GM23338 (cell line): ENCODE measurements around the gene ADCY6. TPM values are rescaled to one million over a fixed set of nuclear protein-coding genes. Genes with fewer than 3 reads are reported as not detected.

Source experiments
- ATAC-seq: fragments of 200-7000 bp; cut with Tn5 transposase; 3 replicates; pipeline ENCODE4 v1.9.1; 2020
- DNase-seq: peaks from one replicate; pipeline ENCODE4 v3.0.0-alpha.2; 2015; ENCODE audit warnings: low spot score
- H2AFZ ChIP-seq: fragments of 200-600 bp; sonication (generic); 2 replicates; pipeline ENCODE4 v1.8.0; 2016; ENCODE audit warnings: antibody characterized with exemption, mild to moderate bottlenecking, moderate library complexity
- H3F3A ChIP-seq: fragments of 200-600 bp; sonication (generic); replicated peaks from 2 replicates; pipeline ENCODE4 v1.8.0; 2017; ENCODE audit warnings: antibody characterized with exemption, mixed run types, low read depth
- H3K27ac ChIP-seq: fragments of 200-600 bp; sonication (generic); 2 replicates; pipeline ENCODE4 v1.6.1; 2016; ENCODE audit warnings: low read depth
- H3K27me3 ChIP-seq: fragments of 200-600 bp; sonication (generic); 2 replicates; pipeline ENCODE4 v1.8.0; 2016; ENCODE audit warnings: mild to moderate bottlenecking, mixed run types, moderate library complexity; ENCODE audit not compliant: insufficient read depth
- H3K36me3 ChIP-seq: fragments of 200-600 bp; sonication (generic); 2 replicates; pipeline ENCODE4 v1.8.0; 2016; ENCODE audit warnings: mild to moderate bottlenecking; ENCODE audit not compliant: insufficient read depth
- H3K4me1 ChIP-seq: fragments of 200-600 bp; sonication (generic); 2 replicates; pipeline ENCODE4 v1.8.0; 2016; ENCODE audit warnings: mild to moderate bottlenecking, moderate library complexity; ENCODE audit not compliant: insufficient read depth
- H3K4me2 ChIP-seq: fragments of 200-600 bp; sonication (generic); 2 replicates; pipeline ENCODE4 v1.7.1; 2017; ENCODE audit warnings: mixed run types
- H3K4me3 ChIP-seq: fragments of 200-600 bp; sonication (generic); 2 replicates; pipeline ENCODE4 v1.6.1; 2016; ENCODE audit warnings: mixed run types
- H3K79me2 ChIP-seq: fragments of 200-600 bp; sonication (generic); replicated peaks from 2 replicates; pipeline ENCODE4 v1.8.0; 2017; ENCODE audit warnings: mild to moderate bottlenecking; ENCODE audit not compliant: insufficient read depth
- H3K9me2 ChIP-seq: fragments of 200-600 bp; sonication (generic); 2 replicates; pipeline ENCODE4 v1.8.0; 2017; ENCODE audit not compliant: insufficient read depth
- H4K20me1 ChIP-seq: fragments of 200-600 bp; sonication (generic); replicated peaks from 2 replicates; pipeline ENCODE4 v1.8.0; 2017; ENCODE audit warnings: mild to moderate bottlenecking; ENCODE audit not compliant: insufficient read depth
- H3K27ac Mint-ChIP-seq: 2 replicates; pipeline ENCODE4 v1.8.0; 2020; ENCODE audit warnings: inconsistent platforms, mild to moderate bottlenecking, moderate library complexity, mixed read lengths
- H3K27me3 Mint-ChIP-seq: 3 replicates; pipeline ENCODE4 v1.8.0; 2022; ENCODE audit warnings: low read depth, mild to moderate bottlenecking, moderate library complexity, mixed read lengths, inconsistent platforms; ENCODE audit not compliant: insufficient read depth, poor library complexity
- H3K36me3 Mint-ChIP-seq: 3 replicates; pipeline ENCODE4 v1.8.0; 2021; ENCODE audit warnings: low read depth, mild to moderate bottlenecking, inconsistent platforms, moderate library complexity, mixed read lengths
- H3K4me1 Mint-ChIP-seq: 3 replicates; pipeline ENCODE4 v1.8.0; 2020; ENCODE audit warnings: mild to moderate bottlenecking, inconsistent platforms, mixed read lengths
- H3K4me3 Mint-ChIP-seq: 3 replicates; pipeline ENCODE4 v1.8.0; 2021; ENCODE audit warnings: moderate library complexity, mild to moderate bottlenecking, inconsistent platforms, mixed read lengths
- H3K9me3 Mint-ChIP-seq: 3 replicates; pipeline ENCODE4 v1.8.0; 2020; ENCODE audit warnings: moderate library complexity, mild to moderate bottlenecking, inconsistent platforms, mixed read lengths
- CREB1 ChIP-seq: fragments of 250-450 bp; sonication (Bioruptor Pico); IDR thresholded peaks from 2 replicates; pipeline ENCODE4 v1.5.0; 2020; ENCODE audit warnings: low read depth, mild to moderate bottlenecking, moderate library complexity
- ETS1 ChIP-seq: IDR thresholded peaks from 2 replicates; pipeline ENCODE4 v1.6.1; 2016; ENCODE audit warnings: antibody characterized with exemption
- EZH2 ChIP-seq: fragments of 200-600 bp; sonication (generic); IDR thresholded peaks from one replicate; pipeline ENCODE4 v1.8.0; 2017; ENCODE audit warnings: antibody characterized with exemption, mild to moderate bottlenecking, low read depth; ENCODE audit not compliant: unreplicated experiment
- EZH2phosphoT487 ChIP-seq: fragments of 200-600 bp; sonication (generic); IDR thresholded peaks from one replicate; pipeline ENCODE4 v1.8.1; 2018; ENCODE audit warnings: antibody characterized with exemption; ENCODE audit not compliant: unreplicated experiment
- JUNB ChIP-seq: IDR thresholded peaks from one replicate; pipeline ENCODE4 v1.6.1; 2016; ENCODE audit warnings: antibody characterized with exemption; ENCODE audit not compliant: unreplicated experiment
- ZNF114 ChIP-seq: fragments of 250-450 bp; sonication (Bioruptor Pico); IDR thresholded peaks from 2 replicates; pipeline ENCODE4 v1.5.0; 2020; ENCODE audit warnings: mild to moderate bottlenecking, moderate library complexity
- ZNF331 ChIP-seq: fragments of 250-450 bp; sonication (Bioruptor Pico); IDR thresholded peaks from 2 replicates; pipeline ENCODE4 v1.5.0; 2020; ENCODE audit warnings: low read depth, mild to moderate bottlenecking, moderate library complexity
- ZNF462 ChIP-seq: fragments of 250-450 bp; sonication (Bioruptor Pico); IDR thresholded peaks from 2 replicates; pipeline ENCODE4 v1.5.0; 2020; ENCODE audit warnings: mild to moderate bottlenecking, moderate library complexity
- polyA plus RNA-seq: library from polyadenylated mRNA; unstranded; fragments of >200 nt; fragmentation: Nextera tagmentation; extraction: Ambion mirVana; gene quantifications from 2 replicates; pipeline ENCODE4 v1.2.1, GENCODE V29; 2016
- total RNA-seq: library from RNA; depleted of rRNA; stranded (reverse); fragments of >200 nt; shearing (Covaris generic); gene quantifications from 2 replicates; pipeline ENCODE4 v1.2.3, GENCODE V29; 2014
- TF ChIP-seq, protein P1 (sequence below): IDR thresholded peaks from one replicate; pipeline ENCODE4 v1.6.1; 2018; ENCODE audit warnings: antibody characterized with exemption; ENCODE audit not compliant: unreplicated experiment
- TF ChIP-seq, protein P2 (sequence below), 2 experiments: fragments of 200-600 bp in 1 of 2; sonication (generic) in 1 of 2; conservative IDR thresholded peaks; 2 replicates each; pipeline versions ENCODE4 v1.5.1 to v1.6.1; 2016 to 2017; ENCODE audit warnings: antibody characterized with exemption in 2 of 2, low read depth in 2 of 2, mild to moderate bottlenecking in 2 of 2, moderate library complexity in 1 of 2

ADCY6 gene
- total and polyA plus RNA-seq, 2 experiments from 2014 or later = 1.0 to 16.5 TPM

GRCh38 chr12:48811437-48812090 lies 22.7 kb upstream of the ADCY6 start (continued):
- TF ChIP-seq ZNF462 (CRISPR knock-in tag) = no peak
- TF ChIP-seq, protein P1, sequence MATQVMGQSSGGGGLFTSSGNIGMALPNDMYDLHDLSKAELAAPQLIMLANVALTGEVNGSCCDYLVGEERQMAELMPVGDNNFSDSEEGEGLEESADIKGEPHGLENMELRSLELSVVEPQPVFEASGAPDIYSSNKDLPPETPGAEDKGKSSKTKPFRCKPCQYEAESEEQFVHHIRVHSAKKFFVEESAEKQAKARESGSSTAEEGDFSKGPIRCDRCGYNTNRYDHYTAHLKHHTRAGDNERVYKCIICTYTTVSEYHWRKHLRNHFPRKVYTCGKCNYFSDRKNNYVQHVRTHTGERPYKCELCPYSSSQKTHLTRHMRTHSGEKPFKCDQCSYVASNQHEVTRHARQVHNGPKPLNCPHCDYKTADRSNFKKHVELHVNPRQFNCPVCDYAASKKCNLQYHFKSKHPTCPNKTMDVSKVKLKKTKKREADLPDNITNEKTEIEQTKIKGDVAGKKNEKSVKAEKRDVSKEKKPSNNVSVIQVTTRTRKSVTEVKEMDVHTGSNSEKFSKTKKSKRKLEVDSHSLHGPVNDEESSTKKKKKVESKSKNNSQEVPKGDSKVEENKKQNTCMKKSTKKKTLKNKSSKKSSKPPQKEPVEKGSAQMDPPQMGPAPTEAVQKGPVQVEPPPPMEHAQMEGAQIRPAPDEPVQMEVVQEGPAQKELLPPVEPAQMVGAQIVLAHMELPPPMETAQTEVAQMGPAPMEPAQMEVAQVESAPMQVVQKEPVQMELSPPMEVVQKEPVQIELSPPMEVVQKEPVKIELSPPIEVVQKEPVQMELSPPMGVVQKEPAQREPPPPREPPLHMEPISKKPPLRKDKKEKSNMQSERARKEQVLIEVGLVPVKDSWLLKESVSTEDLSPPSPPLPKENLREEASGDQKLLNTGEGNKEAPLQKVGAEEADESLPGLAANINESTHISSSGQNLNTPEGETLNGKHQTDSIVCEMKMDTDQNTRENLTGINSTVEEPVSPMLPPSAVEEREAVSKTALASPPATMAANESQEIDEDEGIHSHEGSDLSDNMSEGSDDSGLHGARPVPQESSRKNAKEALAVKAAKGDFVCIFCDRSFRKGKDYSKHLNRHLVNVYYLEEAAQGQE = no peak
- TF ChIP-seq CREB1 (CRISPR knock-in tag) = no peak
- TF ChIP-seq JUNB = no peak

- H3K9me2 ChIP-seq = no peaks in the 10 kb centered on the region
- no peaks in the 10 kb centered on the region for H4K20me1 ChIP-seq
- peak overlapping the region; percentile 32 for H2AFZ ChIP-seq
- Mint-ChIP-seq H3K4me1 (peaks cover 23% of the 10 kb centered on the region), H3K9me3 (no peaks in the 10 kb centered on the region), H3K27ac (no peak overlapping the region), H3K27me3 (peaks cover 40% of the 10 kb centered on the region), H3K36me3 (no peaks in the 10 kb centered on the region), H3K4me3 (no peak overlapping the region)
- H3K27me3 ChIP-seq = peaks cover 53% of the 10 kb centered on the region
- peaks cover 13% of the 10 kb centered on the region; the same call in 1 of the 2 replicates for H3K4me1 ChIP-seq
- no peaks in the 10 kb centered on the region for H3K36me3 ChIP-seq
- no peak overlapping the region for H3K4me3 ChIP-seq
- DNase-seq (no peak), ATAC-seq (no peak)
- no peaks in the 10 kb centered on the region for H3K79me2 ChIP-seq
- H3K27ac ChIP-seq = no peak overlapping the region
- H3K4me2 ChIP-seq = no peak overlapping the region
- H3F3A ChIP-seq = no peaks in the 10 kb centered on the region; the same call in 1 of the 2 replicates
- TF ChIP-seq, protein P2, sequence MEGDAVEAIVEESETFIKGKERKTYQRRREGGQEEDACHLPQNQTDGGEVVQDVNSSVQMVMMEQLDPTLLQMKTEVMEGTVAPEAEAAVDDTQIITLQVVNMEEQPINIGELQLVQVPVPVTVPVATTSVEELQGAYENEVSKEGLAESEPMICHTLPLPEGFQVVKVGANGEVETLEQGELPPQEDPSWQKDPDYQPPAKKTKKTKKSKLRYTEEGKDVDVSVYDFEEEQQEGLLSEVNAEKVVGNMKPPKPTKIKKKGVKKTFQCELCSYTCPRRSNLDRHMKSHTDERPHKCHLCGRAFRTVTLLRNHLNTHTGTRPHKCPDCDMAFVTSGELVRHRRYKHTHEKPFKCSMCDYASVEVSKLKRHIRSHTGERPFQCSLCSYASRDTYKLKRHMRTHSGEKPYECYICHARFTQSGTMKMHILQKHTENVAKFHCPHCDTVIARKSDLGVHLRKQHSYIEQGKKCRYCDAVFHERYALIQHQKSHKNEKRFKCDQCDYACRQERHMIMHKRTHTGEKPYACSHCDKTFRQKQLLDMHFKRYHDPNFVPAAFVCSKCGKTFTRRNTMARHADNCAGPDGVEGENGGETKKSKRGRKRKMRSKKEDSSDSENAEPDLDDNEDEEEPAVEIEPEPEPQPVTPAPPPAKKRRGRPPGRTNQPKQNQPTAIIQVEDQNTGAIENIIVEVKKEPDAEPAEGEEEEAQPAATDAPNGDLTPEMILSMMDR (conservative IDR thresholded peaks at IDR 0.05; ENCODE audit: low read depth in 2 of 2) = no peak
- TF ChIP-seq ETS1 (no peak), EZH2 (no peak), EZH2phosphoT487 (no peak), CREB1 (CRISPR knock-in tag) (no peak), ZNF114 (CRISPR knock-in tag) (no peak), ZNF331 (CRISPR knock-in tag) (no peak)
Measured at GRCh38 chr12:48810903-48811431, 22.1 kb upstream of the ADCY6 start.
